HepG2 (cell line): Measurements from ENCODE around the gene CLEC10A. TPM values are rescaled to one million over a fixed set of nuclear protein-coding genes. Genes with fewer than 3 reads are reported as not detected.

Experiments used
- ATF6 ChIP-seq: sonication (generic); formaldehyde crosslinking; conservative IDR thresholded peaks from 2 replicates; pipeline ENCODE4 v1.4.0; 2020; ENCODE audit warnings: missing genetic modification reagents
- CBX2 ChIP-seq, 2 experiments: fragments of 200-600 bp in 1 of 2; sonication (generic); formaldehyde crosslinking in 1 of 2; IDR thresholded peaks; 2 replicates each; pipeline versions ENCODE4 v1.7.0 to v1.8.1; 2018 to 2022; ENCODE audit warnings: low read depth in 2 of 2, low read length in 1 of 2, mild to moderate bottlenecking in 1 of 2, missing genetic modification reagents in 1 of 2
- GTF2F1 ChIP-seq: fragments of 150-350 bp; IDR thresholded peaks from 2 replicates; pipeline ENCODE4 v1.6.1; 2014; ENCODE audit warnings: low read length
- MATR3 ChIP-seq: sonication (generic); formaldehyde crosslinking; IDR thresholded peaks from 2 replicates; pipeline ENCODE4 v1.4.0; 2020; ENCODE audit warnings: missing genetic modification reagents
- MBNL3 ChIP-seq: fragments of 250-450 bp; sonication (Bioruptor Pico); conservative IDR thresholded peaks from 2 replicates; pipeline ENCODE4 v1.8.0; 2022; ENCODE audit warnings: mild to moderate bottlenecking, inconsistent platforms
- ONECUT2 ChIP-seq: sonication (generic); formaldehyde crosslinking; IDR thresholded peaks from 2 replicates; pipeline ENCODE4 v1.4.0; 2020; ENCODE audit warnings: missing genetic modification reagents
- PPARG ChIP-seq: conservative IDR thresholded peaks from 2 replicates; pipeline ENCODE4 v1.6.1; 2016; ENCODE audit warnings: missing biosample characterization, missing genetic modification reagents
- PRDM10 ChIP-seq: sonication (generic); formaldehyde crosslinking; IDR thresholded peaks from 2 replicates; pipeline ENCODE4 v1.4.0; 2020; ENCODE audit warnings: low read depth, missing genetic modification reagents
- RBFOX2 ChIP-seq: fragments of 200-400 bp; formaldehyde crosslinking; IDR thresholded peaks from 2 replicates; pipeline ENCODE4 v1.6.1; 2017; ENCODE audit warnings: low read depth, mild to moderate bottlenecking, low read length
- RELA ChIP-seq: sonication (generic); formaldehyde crosslinking; IDR thresholded peaks from 2 replicates; pipeline ENCODE4 v1.4.0; 2020; ENCODE audit warnings: missing genetic modification reagents
- SNAI1 ChIP-seq: sonication (generic); formaldehyde crosslinking; IDR thresholded peaks from 2 replicates; pipeline ENCODE4 v1.5.0; 2020; ENCODE audit warnings: mild to moderate bottlenecking, missing genetic modification reagents, borderline replicate concordance
- SP140L ChIP-seq: sonication (generic); formaldehyde crosslinking; IDR thresholded peaks from 2 replicates; pipeline ENCODE4 v1.4.0; 2020; ENCODE audit warnings: missing genetic modification reagents, borderline replicate concordance
- STAT5B ChIP-seq: sonication (generic); formaldehyde crosslinking; IDR thresholded peaks from 2 replicates; pipeline ENCODE4 v1.4.0; 2020; ENCODE audit warnings: missing genetic modification reagents
- YEATS4 ChIP-seq: sonication (generic); formaldehyde crosslinking; IDR thresholded peaks from 2 replicates; pipeline ENCODE4 v1.4.0; 2020; ENCODE audit warnings: missing genetic modification reagents, borderline replicate concordance
- ZNF124 ChIP-seq: sonication (generic); formaldehyde crosslinking; IDR thresholded peaks from 2 replicates; pipeline ENCODE4 v1.4.0; 2020; ENCODE audit warnings: missing genetic modification reagents
- ZNF142 ChIP-seq: sonication (generic); formaldehyde crosslinking; IDR thresholded peaks from 2 replicates; pipeline ENCODE4 v1.4.0; 2020; ENCODE audit warnings: missing genetic modification reagents
- ZNF619 ChIP-seq: sonication (generic); formaldehyde crosslinking; IDR thresholded peaks from 2 replicates; pipeline ENCODE4 v1.4.0; 2020; ENCODE audit warnings: mild to moderate bottlenecking, missing genetic modification reagents
- polyA plus RNA-seq, 8 experiments: library from polyadenylated mRNA; depleted of rRNA in 3 of 8; stranded (reverse) in 7 of 8; unstranded in 1 of 8; fragments of >200 nt; fragmentation: Illumina TruSeq in 4 of 8; extraction: Trizol in 4 of 8; gene quantifications; 2 replicates each; pipeline versions ENCODE4 v1.2.1 to v1.2.3, GENCODE V29; 2011 to 2016; ENCODE audit warnings: low read depth in 4 of 8, missing spikeins in 1 of 8, mixed read lengths in 1 of 8; ENCODE audit not compliant: insufficient read depth in 1 of 8
- total RNA-seq, 5 experiments: library from RNA; depleted of rRNA; stranded (reverse); fragments of >200 nt; fragmentation: Illumina TruSeq; extraction: Trizol; gene quantifications; 2 replicates each; pipeline ENCODE4 v1.2.3, GENCODE V29; 2016; ENCODE audit warnings: low read depth in 1 of 5

Gene CLEC10A
- total and polyA plus RNA-seq, 2 of the 13 experiments (the other 11 are each of a cell fraction or from before 2014, with no cell fraction given): 0.33 TPM; not detected in 1

GRCh38 chr17:7035591-7036368 lies 44.3 kb downstream of the CLEC10A start, which contains the start of gene SLC16A13 (continued):
- no peak for TF ChIP-seq CBX2 (IDR thresholded peaks at IDR 0.05; ENCODE audit: low read depth, low read length)
- TF ChIP-seq CBX2 (CRISPR knock-in tag; IDR thresholded peaks at IDR 0.05; ENCODE audit: low read depth): no peak
- no peak for TF ChIP-seq PRDM10 (CRISPR knock-in tag)
- TF ChIP-seq ZNF142 (CRISPR knock-in tag): no peak
- TF ChIP-seq PPARG (CRISPR knock-in tag): no peak; the same call in 1 of the 2 replicates
- 0 out of 2 replicates have a peak, but pooled peaks have one; percentile 48 for TF ChIP-seq ZNF124 (CRISPR knock-in tag)
- no peak for TF ChIP-seq SP140L (CRISPR knock-in tag)
- TF ChIP-seq YEATS4: no peak
- TF ChIP-seq MBNL3 (CRISPR knock-in tag): no peak
- TF ChIP-seq GTF2F1: no peak
- 0 out of 2 replicates have a peak, but pooled peaks have one; percentile 14 for TF ChIP-seq ONECUT2 (CRISPR knock-in tag)
- no peak for TF ChIP-seq ATF6 (CRISPR knock-in tag)
- peak; percentile 66; the same call in 1 of the 2 replicates for TF ChIP-seq SNAI1 (CRISPR knock-in tag)
- TF ChIP-seq MATR3 (CRISPR knock-in tag): no peak
- 0 out of 2 replicates have a peak, but pooled peaks have one; percentile 23 for TF ChIP-seq RELA (CRISPR knock-in tag)
- TF ChIP-seq RBFOX2: peak; percentile 90
- 0 out of 2 replicates have a peak, but pooled peaks have one; percentile 73 for TF ChIP-seq ZNF619 (CRISPR knock-in tag)
- 0 out of 2 replicates have a peak, but pooled peaks have one; percentile 63 for TF ChIP-seq STAT5B (CRISPR knock-in tag)
